Smooth muscle cell (in vitro differentiated cells): ENCODE data around the gene IL15RA. TPM values are rescaled to one million over a fixed set of nuclear protein-coding genes. Genes with fewer than 3 reads are reported as not detected.

Source experiments
- DNase-seq: peaks from one replicate; lab custom pipeline; 2025; ENCODE audit not compliant: unreplicated experiment; lab: John Stamatoyannopoulos, UW
- H2AFZ ChIP-seq: fragments of 200-600 bp; sonication (generic); 2 replicates; pipeline ENCODE4 v1.6.0; 2016; ENCODE audit warnings: antibody characterized with exemption, low read depth, mild to moderate bottlenecking
- H3F3A ChIP-seq: fragments of 200-600 bp; sonication (generic); 2 replicates; pipeline ENCODE4 v1.6.0; 2017; ENCODE audit warnings: antibody characterized with exemption, low read depth
- H3K27ac ChIP-seq: fragments of 200-600 bp; sonication (generic); 2 replicates; pipeline ENCODE4 v1.5.1; 2016; ENCODE audit warnings: low read depth, mild to moderate bottlenecking
- H3K27me3 ChIP-seq: fragments of 200-600 bp; sonication (generic); 2 replicates; pipeline ENCODE4 v1.6.1; 2016; ENCODE audit warnings: low read depth, mild to moderate bottlenecking
- H3K36me3 ChIP-seq: fragments of 200-600 bp; sonication (generic); 2 replicates; pipeline ENCODE4 v1.5.1; 2016; ENCODE audit warnings: low read depth
- H3K4me1 ChIP-seq: fragments of 200-600 bp; sonication (generic); 2 replicates; pipeline ENCODE4 v1.5.1; 2016; ENCODE audit warnings: low read depth
- H3K4me2 ChIP-seq: fragments of 200-600 bp; sonication (generic); 2 replicates; pipeline ENCODE4 v1.6.0; 2016; ENCODE audit warnings: mild to moderate bottlenecking
- H3K4me3 ChIP-seq: fragments of 200-600 bp; sonication (generic); 2 replicates; pipeline ENCODE4 v1.5.1; 2016; ENCODE audit warnings: mild to moderate bottlenecking
- H3K79me2 ChIP-seq: fragments of 200-600 bp; sonication (generic); 2 replicates; pipeline ENCODE4 v1.6.0; 2016; ENCODE audit warnings: low read depth, mild to moderate bottlenecking
- H3K9ac ChIP-seq: fragments of 200-600 bp; sonication (generic); 2 replicates; pipeline ENCODE4 v1.6.0; 2016; ENCODE audit warnings: low read depth
- H3K9me3 ChIP-seq: fragments of 200-600 bp; sonication (generic); replicated peaks from 2 replicates; pipeline ENCODE4 v1.5.1; 2016; ENCODE audit warnings: low read depth
- H4K20me1 ChIP-seq: fragments of 200-600 bp; sonication (generic); 2 replicates; pipeline ENCODE4 v1.6.0; 2016; ENCODE audit warnings: low read depth
- CTCF ChIP-seq: fragments of 200-600 bp; sonication (generic); IDR thresholded peaks from 2 replicates; pipeline ENCODE4 v1.5.1; 2017; ENCODE audit warnings: borderline replicate concordance, mild to moderate bottlenecking, antibody characterized with exemption; ENCODE audit not compliant: insufficient read depth, poor library complexity, severe bottlenecking
- WGBS: methylation state at CpG from one replicate; pipeline ENCODE4 v1.1.7; 2016; ENCODE audit warnings: low lambda C conversion rate; 5-methylcytosine and 5-hydroxymethylcytosine counted together
- polyA plus RNA-seq: library from polyadenylated mRNA; unstranded; fragments of >200 nt; fragmentation: Nextera tagmentation; extraction: Ambion mirVana; gene quantifications from 2 replicates; pipeline ENCODE4 v1.2.1, GENCODE V29; 2016
- total RNA-seq: library from RNA; depleted of rRNA; stranded (reverse); fragments of >200 nt; gene quantifications from 2 replicates; pipeline ENCODE4 v1.2.3, GENCODE V29; 2014

Gene IL15RA
- total RNA-seq (0.54 TPM in 1 of 2 replicates, not detected in the other), polyA plus RNA-seq (0.23 and 1.3 TPM in 2 replicates)

- no peaks in the 10 kb centered on the region for H3K9me3 ChIP-seq
- H3K79me2 ChIP-seq, result no peaks in the 10 kb centered on the region
- H4K20me1 ChIP-seq, result no peaks in the 10 kb centered on the region
- no peaks in the 10 kb centered on the region for H3K36me3 ChIP-seq
- peak within 1 kb of the TSS; percentile 80 for H3K4me3 ChIP-seq
- no peaks in the 10 kb centered on the region for H3F3A ChIP-seq
- H3K27ac ChIP-seq, result no peak within 1 kb of the TSS
- H3K4me2 ChIP-seq, result peak within 1 kb of the TSS; percentile 99
- H3K9ac ChIP-seq, result no peak within 1 kb of the TSS
- WGBS, result 2% methylated on average over 53 of the region's 80 CpGs
- H2AFZ ChIP-seq, result peak within 1 kb of the TSS; percentile 90
- no peaks in the 10 kb centered on the region for H3K4me1 ChIP-seq
- no peak for TF ChIP-seq CTCF
- peak; percentile 27 for DNase-seq
- H3K27me3 ChIP-seq, result peaks cover 85% of the 10 kb centered on the region
Observed at GRCh38 chr10:5977471-5978229, at the start of gene IL15RA. Gene IL15RA, minus strand, starts transcription at chr10:5977543. Its CDS starts 51 bp downstream, at chr10:5977492.

- Histone ChIP-seq H3F3A (no peaks in the 10 kb centered on the region), H3K9me3 (peaks cover 6% of the 10 kb centered on the region), H3K4me2 (no peak overlapping the region), H2AFZ (no peak overlapping the region), H4K20me1 (no peaks in the 10 kb centered on the region), H3K27ac (no peak overlapping the region), H3K79me2 (no peaks in the 10 kb centered on the region), H3K4me1 (no peaks in the 10 kb centered on the region), H3K36me3 (no peaks in the 10 kb centered on the region), H3K4me3 (no peak overlapping the region), H3K27me3 (no peaks in the 10 kb centered on the region), H3K9ac (no peak overlapping the region)
- 93% methylated on average over 6 of the region's 6 CpGs for WGBS
- no peak for TF ChIP-seq CTCF
- DNase-seq, result no peak
Observed at GRCh38 chr10:6025683-6026255, 48.4 kb upstream of the IL15RA start.

- Histone ChIP-seq H3K4me3 (no peak overlapping the region), H3K4me2 (no peak overlapping the region), H3K9ac (no peak overlapping the region), H3K27ac (no peak overlapping the region), H3K27me3 (no peaks in the 10 kb centered on the region), H3K79me2 (no peaks in the 10 kb centered on the region), H2AFZ (no peak overlapping the region), H3F3A (no peaks in the 10 kb centered on the region), H3K36me3 (no peaks in the 10 kb centered on the region), H4K20me1 (no peaks in the 10 kb centered on the region), H3K4me1 (no peaks in the 10 kb centered on the region), H3K9me3 (no peaks in the 10 kb centered on the region)
- WGBS, result 91% methylated on average over 10 of the region's 10 CpGs
- DNase-seq, result no peak
- TF ChIP-seq CTCF, result no peak
Observed at GRCh38 chr10:6024334-6024682, 47.0 kb upstream of the IL15RA start.
